Hair follicle dermal papilla cell (primary cell): ENCODE data around the gene PRSS27. TPM values are rescaled to one million over a fixed set of nuclear protein-coding genes. Genes with fewer than 3 reads are reported as not detected.

Experiments
- total RNA-seq: library from RNA; depleted of rRNA; stranded (reverse); fragments of >200 nt; gene quantifications from 2 replicates; pipeline ENCODE4 v1.2.3, GENCODE V29; 2012

Gene PRSS27
- 1.8 and 1.9 TPM in 2 replicates for total RNA-seq

DNA sequence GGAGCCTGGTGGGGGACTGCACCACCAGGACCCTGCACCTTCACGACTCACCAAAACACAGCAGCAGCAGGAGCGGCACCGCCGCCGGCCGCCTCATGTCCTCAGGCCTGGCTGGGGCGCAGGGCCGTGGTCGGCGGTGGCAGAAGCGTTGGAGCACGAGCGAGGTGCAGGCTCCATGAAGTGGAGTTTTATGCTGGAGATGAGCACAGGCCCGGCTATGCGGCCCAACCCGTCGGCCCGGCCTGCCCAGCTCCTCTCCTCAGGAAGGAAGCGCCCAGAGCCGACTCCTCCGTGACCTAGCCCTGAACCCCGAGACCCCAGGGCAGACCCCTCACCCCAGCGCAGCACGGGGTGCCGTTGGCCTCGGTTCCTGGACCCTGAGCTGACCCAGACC is at the start of gene PRSS27:
TSS of gene PRSS27 (minus strand) at position 161 of the 394 bp plus-strand sequence. CDS start at position 97, 64 bp downstream.

DNA sequence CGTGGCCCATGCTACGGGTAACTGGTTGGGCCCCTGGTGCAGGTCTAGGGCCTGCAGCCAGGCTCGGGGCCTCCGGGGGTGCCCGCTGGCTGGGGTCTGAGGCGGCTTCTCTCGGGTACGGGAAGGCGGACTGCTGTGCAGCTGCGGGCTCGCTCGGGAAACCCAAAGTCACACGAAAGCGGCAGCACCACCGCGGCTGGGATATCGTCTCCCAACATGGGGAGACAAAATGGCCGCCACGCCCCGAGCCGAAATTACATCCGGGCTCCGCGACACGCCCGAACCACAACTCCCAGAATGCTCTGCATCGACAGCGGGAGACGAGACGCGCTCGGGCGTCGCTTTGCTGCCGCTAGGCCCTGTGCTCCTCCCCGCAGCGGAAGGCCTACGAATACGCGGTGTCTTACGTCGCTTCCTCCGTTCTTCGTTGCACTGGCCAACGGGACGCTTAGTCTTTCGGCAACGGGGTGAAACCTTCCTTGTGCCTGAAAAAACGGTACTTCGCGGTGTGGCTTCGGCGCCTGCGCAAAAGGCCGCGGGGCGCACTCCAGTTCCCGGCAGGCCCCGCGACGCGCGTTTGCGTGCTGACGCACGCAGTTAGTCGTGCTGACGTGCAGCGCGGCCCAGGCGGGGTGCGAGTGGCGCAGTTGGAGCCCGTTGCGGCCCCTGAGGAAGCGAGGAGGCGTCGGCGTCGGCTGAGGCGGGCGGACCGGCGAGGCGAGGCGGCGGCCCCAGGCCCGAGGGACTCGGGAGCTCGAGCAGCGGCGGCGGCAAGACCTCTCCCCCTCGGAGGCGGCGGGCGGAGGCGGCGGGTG is 32.2 kb upstream of the PRSS27 start, which contains the start of gene SRRM2:
TSS of gene SRRM2 (plus strand) at position 604 of the 815 bp plus-strand sequence. CDS start 3,727 bp downstream, outside the sequence.

GRCh38 chr16:2682209-2683021 is 37.6 kb downstream of the PRSS27 start, which contains the start of gene KCTD5:
Gene KCTD5 (plus strand): TSS chr16:2682523. CDS start chr16:2682549, 26 bp downstream.

Other genes with a start within 250 kb of the PRSS27 start
- 0.73 and 0.97 TPM in 2 replicates for gene NTN3, start 248.9 kb downstream of the PRSS27 start, total RNA-seq
- gene TBC1D24, start 245.1 kb downstream of the PRSS27 start, total RNA-seq: 28.7 and 31.0 TPM in 2 replicates
- gene ATP6V0C, start 206.3 kb downstream of the PRSS27 start, total RNA-seq: 14.6 and 27.6 TPM in 2 replicates
- gene AMDHD2, start 199.9 kb downstream of the PRSS27 start, total RNA-seq: 54.8 and 66.0 TPM in 2 replicates
- gene CEMP1, start 188.8 kb downstream of the PRSS27 start, total RNA-seq: not detected in 2 replicates
- 25.7 and 32.5 TPM in 2 replicates for gene PDPK1, start 182.2 kb downstream of the PRSS27 start, total RNA-seq
- gene KCTD5, start 37.7 kb downstream of the PRSS27 start, total RNA-seq: 24.2 and 28.9 TPM in 2 replicates
- gene SRRM2, start 32.4 kb upstream of the PRSS27 start, total RNA-seq: 76.7 and 80.9 TPM in 2 replicates
- gene ELOB, start 57.1 kb upstream of the PRSS27 start, total RNA-seq: 177 and 362 TPM in 2 replicates
- gene PRSS33, start 67.3 kb upstream of the PRSS27 start, total RNA-seq: not detected in 2 replicates
- gene PRSS41, start 78.2 kb upstream of the PRSS27 start, total RNA-seq: not detected in 2 replicates
- gene PRSS21, start 97.0 kb upstream of the PRSS27 start, total RNA-seq: 0.49 TPM in 1 of 2 replicates, not detected in the other
- not detected in 2 replicates for gene ZG16B, start 110.1 kb upstream of the PRSS27 start, total RNA-seq
- not detected in 2 replicates for gene PRSS22, start 137.9 kb upstream of the PRSS27 start, total RNA-seq
- gene FLYWCH2, start 163.0 kb upstream of the PRSS27 start, total RNA-seq: 45.9 and 60.1 TPM in 2 replicates
- gene FLYWCH1, start 191.7 kb upstream of the PRSS27 start, total RNA-seq: 33.8 and 34.7 TPM in 2 replicates
- not detected in 2 replicates for gene KREMEN2, start 244.1 kb upstream of the PRSS27 start, total RNA-seq
- 2.6 and 3.3 TPM in 2 replicates for gene PAQR4, start 249.1 kb upstream of the PRSS27 start, total RNA-seq